HepG2 (cell line): ENCODE data around the gene TBC1D24. TPM values are rescaled to one million over a fixed set of nuclear protein-coding genes. Genes with fewer than 3 reads are reported as not detected.

Experiments used
- ATAC-seq: fragments of 200-7000 bp; cut with Tn5 transposase; 3 replicates; pipeline ENCODE4 v1.9.1; 2020; ENCODE audit warnings: mild to moderate bottlenecking, moderate library complexity
- BruUV-seq: library from RNA; stranded (reverse); fragments of 400-500 nt; replicated peaks from 2 replicates; lab custom pipeline; 2021; lab: Mats Ljungman, UMichigan
- CTCF ChIA-PET: fragments of 300-600 bp; formaldehyde crosslinking; extraction: SDS; loops from one replicate; lab custom pipeline; 2021; ENCODE audit warnings: low total read pairs, inconsistent platforms, low intra/inter-chr PET ratio; lab: Yijun Ruan, JAX
- POLR2A ChIA-PET: fragments of 350-600 bp; sonication (Branson Sonifier 250); formaldehyde crosslinking; loops from one replicate; lab custom pipeline; 2020; ENCODE audit warnings: antibody characterized with exemption, inconsistent platforms; lab: Yijun Ruan, JAX
- DNase-seq: peaks from one replicate; pipeline ENCODE4 v3.0.0-alpha.2; 2015; ENCODE audit warnings: low spot score
- FAIRE-seq: peaks from 3 replicates; lab custom pipeline; 2011; peaks lifted over from hg19 to GRCh38; lab: Jason Lieb, UNC
- H2AFZ ChIP-seq: one replicate; pipeline ENCODE4 v1.6.1; 2011; ENCODE audit warnings: low read length, inconsistent platforms
- H3K27ac ChIP-seq: fragments of 300-600 bp; 3 replicates; pipeline ENCODE4 v1.8.0; 2011; ENCODE audit warnings: mixed run types, mild to moderate bottlenecking, mixed read lengths, low read length, inconsistent platforms; ENCODE audit not compliant: insufficient read depth; ENCODE audit errors: extremely low read length
- H3K27me3 ChIP-seq, 2 experiments: fragments of 200-600 bp in 1 of 2; 2 replicates in 1 of 2; 3 replicates in 1 of 2; pipeline versions ENCODE4 v1.6.0 to v1.8.0; 2011; ENCODE audit warnings: low read length in 2 of 2, mild to moderate bottlenecking in 2 of 2, moderate library complexity in 2 of 2, inconsistent platforms in 1 of 2; ENCODE audit not compliant: insufficient read depth in 2 of 2, control insufficient read depth in 1 of 2
- H3K36me3 ChIP-seq, 2 experiments: fragments of 200-600 bp in 1 of 2; replicated peaks in 1 of 2; 2 replicates in 1 of 2; 3 replicates in 1 of 2; pipeline versions ENCODE4 v1.5.1 to v1.8.0; 2011; ENCODE audit warnings: low read length in 2 of 2, inconsistent platforms in 1 of 2; ENCODE audit not compliant: insufficient read depth in 2 of 2, control insufficient read depth in 1 of 2
- H3K4me1 ChIP-seq: 2 replicates; pipeline ENCODE4 v1.5.1; 2012; ENCODE audit warnings: low read length, inconsistent platforms; ENCODE audit not compliant: insufficient read depth
- H3K4me2 ChIP-seq: 2 replicates; pipeline ENCODE4 v1.6.0; 2011; ENCODE audit warnings: low read depth, low read length, inconsistent platforms
- H3K4me3 ChIP-seq, 3 experiments: fragments of 200-600 bp in 1 of 3; sonication (generic), shearing (Covaris generic) in 1 of 3; replicated peaks in 1 of 3; 2 replicates each; pipeline ENCODE4 v1.5.1; 2011 to 2016; ENCODE audit warnings: low read length in 3 of 3, inconsistent platforms in 2 of 3, low read depth in 2 of 3, mild to moderate bottlenecking in 2 of 3, control low read depth in 1 of 3, mixed read lengths in 1 of 3; ENCODE audit not compliant: insufficient read depth in 1 of 3
- H3K79me2 ChIP-seq: one replicate; pipeline ENCODE4 v1.6.1; 2011; ENCODE audit warnings: low read length, inconsistent platforms; ENCODE audit not compliant: insufficient read depth
- H3K9ac ChIP-seq: 2 replicates; pipeline ENCODE4 v1.6.0; 2011; ENCODE audit warnings: mild to moderate bottlenecking, low read depth, low read length, inconsistent platforms; ENCODE audit not compliant: insufficient read depth
- H3K9me3 ChIP-seq: 2 replicates; pipeline ENCODE4 v1.5.1; 2012; ENCODE audit warnings: mild to moderate bottlenecking, low read length
- H4K20me1 ChIP-seq: 2 replicates; pipeline ENCODE4 v1.6.0; 2011; ENCODE audit warnings: inconsistent platforms, mild to moderate bottlenecking, low read length, moderate library complexity; ENCODE audit not compliant: insufficient read depth
- AGO2 ChIP-seq: fragments of 200-400 bp; formaldehyde crosslinking; optimal IDR thresholded peaks from 2 replicates; pipeline ENCODE3; 2017; ENCODE audit warnings: mild to moderate bottlenecking, low read depth, low read length, moderate library complexity
- ATF2 ChIP-seq: sonication (generic); formaldehyde crosslinking; IDR thresholded peaks from 2 replicates; pipeline ENCODE4 v1.4.0; 2020; ENCODE audit warnings: missing genetic modification reagents
- CEBPZ ChIP-seq: IDR thresholded peaks from 2 replicates; pipeline ENCODE4 v1.6.1; 2012; ENCODE audit warnings: low read length, improper control_type of control experiment
- HDAC1 ChIP-seq: sonication (generic); formaldehyde crosslinking; IDR thresholded peaks from 2 replicates; pipeline ENCODE4 v1.5.1; 2020; ENCODE audit warnings: mild to moderate bottlenecking, missing genetic modification reagents
- HOXA9 ChIP-seq: sonication (generic); formaldehyde crosslinking; IDR thresholded peaks from 2 replicates; pipeline ENCODE4 v1.8.1; 2022; ENCODE audit warnings: missing genetic modification reagents, mild to moderate bottlenecking, moderate library complexity, borderline replicate concordance
- NFYC ChIP-seq: IDR thresholded peaks from 2 replicates; pipeline ENCODE4 v1.6.1; 2016; ENCODE audit warnings: missing genetic modification reagents, missing compliant biosample characterization
- RBFOX2 ChIP-seq: fragments of 200-400 bp; formaldehyde crosslinking; IDR thresholded peaks from 2 replicates; pipeline ENCODE4 v1.6.1; 2017; ENCODE audit warnings: low read depth, mild to moderate bottlenecking, low read length
- ZNF138 ChIP-seq: sonication (generic); formaldehyde crosslinking; IDR thresholded peaks from 2 replicates; pipeline ENCODE4 v1.5.0; 2020; ENCODE audit warnings: mild to moderate bottlenecking, low read depth, missing genetic modification reagents
- ZNF33B ChIP-seq: sonication (generic); formaldehyde crosslinking; IDR thresholded peaks from 2 replicates; pipeline ENCODE4 v1.5.1; 2020; ENCODE audit warnings: mild to moderate bottlenecking, missing genetic modification reagents
- ZNF343 ChIP-seq: sonication (generic); formaldehyde crosslinking; IDR thresholded peaks from 2 replicates; pipeline ENCODE4 v1.4.0; 2020; ENCODE audit warnings: mild to moderate bottlenecking, missing genetic modification reagents
- ZNF530 ChIP-seq: sonication (generic); formaldehyde crosslinking; IDR thresholded peaks from 2 replicates; pipeline ENCODE4 v1.5.0; 2020; ENCODE audit warnings: low read depth, mild to moderate bottlenecking, missing genetic modification reagents
- ZNF572 ChIP-seq: sonication (generic); formaldehyde crosslinking; IDR thresholded peaks from 2 replicates; pipeline ENCODE4 v1.5.1; 2020; ENCODE audit warnings: mild to moderate bottlenecking, missing genetic modification reagents
- WGBS: methylation state at CpG from one replicate; pipeline ENCODE4 v1.1.6; 2017; ENCODE audit warnings: low lambda C conversion rate; 5-methylcytosine and 5-hydroxymethylcytosine counted together
- in situ Hi-C: cut with HindIII; loops from 2 replicates; pipeline ENCODE4 v1.10.0; 2017; ENCODE audit warnings: low pct_unique_long_range_greater_than_20kb; ENCODE audit not compliant: extremely low pct_ligation_motif_present
- intact Hi-C: fragments of 100-400 bp; cut with micrococcal nuclease; formaldehyde crosslinking; loops from one replicate; pipeline ENCODE4 v1.10.0; 2022; ENCODE audit not compliant: unreplicated experiment
- polyA plus RNA-seq, 8 experiments: library from polyadenylated mRNA; depleted of rRNA in 3 of 8; stranded (reverse) in 7 of 8; unstranded in 1 of 8; fragments of >200 nt; fragmentation: Illumina TruSeq in 4 of 8; extraction: Trizol in 4 of 8; gene quantifications; 2 replicates each; pipeline versions ENCODE4 v1.2.1 to v1.2.3, GENCODE V29; 2011 to 2016; ENCODE audit warnings: low read depth in 4 of 8, missing spikeins in 1 of 8, mixed read lengths in 1 of 8; ENCODE audit not compliant: insufficient read depth in 1 of 8
- total RNA-seq, 5 experiments: library from RNA; depleted of rRNA; stranded (reverse); fragments of >200 nt; fragmentation: Illumina TruSeq; extraction: Trizol; gene quantifications; 2 replicates each; pipeline ENCODE4 v1.2.3, GENCODE V29; 2016; ENCODE audit warnings: low read depth in 1 of 5

TBC1D24 gene
- total and polyA plus RNA-seq, 2 of the 13 experiments (the other 11 are each of a cell fraction or from before 2014, with no cell fraction given), result 7.7 to 13.7 TPM

GRCh38 chr16:2529961-2530628 lies 55.2 kb downstream of the TBC1D24 start:
- Histone ChIP-seq H3K27ac (peak overlapping the region; percentile 33), H4K20me1 (no peaks in the 10 kb centered on the region), H3K4me1 (peaks cover 58% of the 10 kb centered on the region), H3K79me2 (peaks cover 17% of the 10 kb centered on the region), H3K9me3 (no peaks in the 10 kb centered on the region), H3K27me3 (no peaks in the 10 kb centered on the region), H2AFZ (no peak overlapping the region), H3K4me2 (no peak overlapping the region), H3K36me3 (peaks cover 12 to 39% of the 10 kb centered on the region in 2 experiments), H3K4me3 (no peak overlapping the region), H3K9ac (no peak overlapping the region)
- intact Hi-C loops (no loop called here), in situ Hi-C loops (no loop called here)
- ATAC-seq (no peak), DNase-seq (no peak), FAIRE-seq (no peak)
- BruUV-seq, result no TSS peak
- TF ChIP-seq RBFOX2 (0 out of 2 replicates have a peak, but pooled peaks have one; percentile 44), AGO2 (peak; percentile 22), ZNF33B (CRISPR knock-in tag) (no peak)
- 96% methylated on average over 12 of the region's 15 CpGs for WGBS
- POLR2A ChIA-PET, result interaction anchor here (1.2 to 1.3 kb wide), 2 partner anchors 10 to 17 kb away, joined by 3 to 10 read pairs; partner anchors contain the start of gene AMDHD2
- CTCF ChIA-PET, result no interaction called here

GRCh38 chr16:2530629-2531318 lies 55.8 kb downstream of the TBC1D24 start:
- H3K4me3 ChIP-seq, result no peak overlapping the region
- H3K9ac ChIP-seq, result peak overlapping the region; percentile 56; the same call in 1 of the 2 replicates
- H2AFZ ChIP-seq, result no peak overlapping the region
- in situ Hi-C loops (no loop called here), intact Hi-C loops (no loop called here)
- no peak overlapping the region for H3K4me2 ChIP-seq
- BruUV-seq, result no TSS peak
- no peaks in the 10 kb centered on the region for H3K9me3 ChIP-seq
- H3K79me2 ChIP-seq, result peaks cover 15% of the 10 kb centered on the region
- DNase-seq (no peak), ATAC-seq (no peak), FAIRE-seq (no peak)
- H3K4me1 ChIP-seq, result peaks cover 59% of the 10 kb centered on the region
- ChIA-PET POLR2A (interaction anchor here (1.2 to 1.3 kb wide), 2 partner anchors 10 to 18 kb away, joined by 3 to 10 read pairs; partner anchors contain the start of gene AMDHD2), CTCF (no interaction called here)
- H4K20me1 ChIP-seq, result no peaks in the 10 kb centered on the region
- H3K27ac ChIP-seq, result peak overlapping the region; percentile 65
- peaks cover 12 to 38% of the 10 kb centered on the region in 2 experiments for H3K36me3 ChIP-seq
- 93% methylated on average over 7 of the region's 14 CpGs for WGBS
- no peaks in the 10 kb centered on the region for H3K27me3 ChIP-seq
- TF ChIP-seq NFYC (CRISPR knock-in tag), result no peak
- peak; percentile 69 for TF ChIP-seq AGO2
- TF ChIP-seq ZNF343 (CRISPR knock-in tag), result no peak
- TF ChIP-seq HOXA9, result no peak
- no peak for TF ChIP-seq ATF2 (CRISPR knock-in tag)
- no peak for TF ChIP-seq CEBPZ
- no peak for TF ChIP-seq ZNF530 (CRISPR knock-in tag)
- TF ChIP-seq HDAC1 (CRISPR knock-in tag), result no peak
- TF ChIP-seq ZNF572 (CRISPR knock-in tag), result no peak
- TF ChIP-seq ZNF138 (CRISPR knock-in tag), result no peak
